Measurements from ENCODE around the gene DNAJC6.
A peak's percentile ranks its signal among the peaks of the same experiment; 100 is the strongest.

The DNAJC6 gene

GRCh38 chr1:65292861-65293593 is 16.3 kb upstream of the DNAJC6 start:
- DNase-seq (ENCODE audit: low read depth): no peak

GRCh38 chr1:65297706-65298105 is 11.6 kb upstream of the DNAJC6 start:
- DNase-seq (ENCODE audit: low read depth): no peak

GRCh38 chr1:65299328-65299727 is 10.0 kb upstream of the DNAJC6 start:
- DNase-seq (ENCODE audit: low read depth): no peak

GRCh38 chr1:65308781-65309303 is 501 bp upstream of the DNAJC6 start:
- DNase-seq (ENCODE audit: low read depth): no peak

GRCh38 chr1:65310078-65310587 is 790 bp downstream of the DNAJC6 start:
- DNase-seq (ENCODE audit: low read depth): no peak

- DNase-seq (ENCODE audit: low read depth): no peak
These were observed 2.4 kb downstream of the DNAJC6 start for GRCh38 chr1:65311760-65312159.

- no peak for DNase-seq (ENCODE audit: low read depth)
These were observed 6.9 kb downstream of the DNAJC6 start for GRCh38 chr1:65316233-65316632.

GRCh38 chr1:65317866-65318653 is 8.7 kb downstream of the DNAJC6 start:
- no peak for DNase-seq (ENCODE audit: low read depth)

- DNase-seq (ENCODE audit: low read depth): no peak
These were observed 9.8 kb downstream of the DNAJC6 start for GRCh38 chr1:65319141-65319540.

- DNase-seq (ENCODE audit: low read depth): no peak
These were observed 10.4 kb downstream of the DNAJC6 start for GRCh38 chr1:65319754-65320153.

GRCh38 chr1:65321879-65322278 is 12.5 kb downstream of the DNAJC6 start:
- no peak for DNase-seq (ENCODE audit: low read depth)

GRCh38 chr1:65323246-65323645 is 13.9 kb downstream of the DNAJC6 start:
- no peak for DNase-seq (ENCODE audit: low read depth)

- DNase-seq (ENCODE audit: low read depth): no peak
These were observed 20.7 kb downstream of the DNAJC6 start for GRCh38 chr1:65330021-65330420.

GRCh38 chr1:65330822-65331221 is 21.5 kb downstream of the DNAJC6 start:
- DNase-seq (ENCODE audit: low read depth): no peak

- DNase-seq (ENCODE audit: low read depth): no peak
These were observed 23.5 kb downstream of the DNAJC6 start for GRCh38 chr1:65332821-65333220.

GRCh38 chr1:65334081-65334480 is 24.7 kb downstream of the DNAJC6 start:
- no peak for DNase-seq (ENCODE audit: low read depth)

- no peak for DNase-seq (ENCODE audit: low read depth)
These were observed 30.6 kb downstream of the DNAJC6 start for GRCh38 chr1:65339866-65340468.

- no peak for DNase-seq (ENCODE audit: low read depth)
These were observed 32.0 kb downstream of the DNAJC6 start for GRCh38 chr1:65341381-65341780.

GRCh38 chr1:65343286-65343685 is 33.9 kb downstream of the DNAJC6 start:
- DNase-seq (ENCODE audit: low read depth): peak; percentile 56

GRCh38 chr1:65344171-65344814 is 35.0 kb downstream of the DNAJC6 start:
- DNase-seq (ENCODE audit: low read depth): no peak

- no peak for DNase-seq (ENCODE audit: low read depth)
These were observed 36.8 kb downstream of the DNAJC6 start for GRCh38 chr1:65346190-65346589.

Data from stromal cell of bone marrow (primary cell).